ENCODE measurements around the gene ANO4. TPM values are rescaled to one million over a fixed set of nuclear protein-coding genes. Genes with fewer than 3 reads are reported as not detected.

Gene ANO4
- total and polyA plus RNA-seq, 2 donors = 0.28 to 0.89 TPM

GRCh38 chr12:100857971-100858370 is 63.4 kb downstream of the ANO4 start:
- no peaks in the 10 kb centered on the region for H3K27me3 ChIP-seq (ENCODE audit: control insufficient read depth in 2 of 2, insufficient read depth in 1 of 2, low read length in 1 of 2)
- no peak overlapping the region for H3K27ac ChIP-seq (ENCODE audit: low read depth in 1 of 2, low read length in 1 of 2)
- H3K4me3 ChIP-seq (ENCODE audit: low read length in 2 of 2) = no peak overlapping the region
- H3K36me3 ChIP-seq (ENCODE audit: control insufficient read depth in 2 of 2, insufficient read depth in 2 of 2, low read length in 1 of 2) = no peaks in the 10 kb centered on the region
- no peaks in the 10 kb centered on the region for H3K4me1 ChIP-seq (ENCODE audit: control insufficient read depth in 2 of 2, insufficient read depth in 2 of 2, low read length in 2 of 2)
- no peak for DNase-seq (ENCODE audit: low read depth in 6 of 9, low spot score in 9 of 9)
- 94% methylated on average over 1 of the region's 1 CpG for WGBS
- no peaks in the 10 kb centered on the region for H3K9me3 ChIP-seq (ENCODE audit: control insufficient read depth in 2 of 2, insufficient read depth in 1 of 2, low read length in 1 of 2)

- DNase-seq (ENCODE audit: low read depth in 6 of 9, low spot score in 9 of 9) = no peak
- 50% methylated on average over 1 of the region's 1 CpG for WGBS
- no peaks in the 10 kb centered on the region for H3K9me3 ChIP-seq (ENCODE audit: control insufficient read depth in 2 of 2, insufficient read depth in 1 of 2, low read length in 1 of 2)
- H3K27me3 ChIP-seq (ENCODE audit: control insufficient read depth in 2 of 2, insufficient read depth in 1 of 2, low read length in 1 of 2) = no peaks in the 10 kb centered on the region
- H3K36me3 ChIP-seq (ENCODE audit: control insufficient read depth in 2 of 2, insufficient read depth in 2 of 2, low read length in 1 of 2) = no peaks in the 10 kb centered on the region
- H3K27ac ChIP-seq (ENCODE audit: low read depth in 1 of 2, low read length in 1 of 2) = no peak overlapping the region
- no peaks in the 10 kb centered on the region for H3K4me1 ChIP-seq (ENCODE audit: control insufficient read depth in 2 of 2, insufficient read depth in 2 of 2, low read length in 2 of 2)
- H3K4me3 ChIP-seq (ENCODE audit: low read length in 2 of 2) = no peak overlapping the region
Measured at GRCh38 chr12:100858656-100859055, 64.1 kb downstream of the ANO4 start.

- no peaks in the 10 kb centered on the region for H3K27me3 ChIP-seq (ENCODE audit: control insufficient read depth in 2 of 2, insufficient read depth in 1 of 2, low read length in 1 of 2)
- 94% methylated on average over 5 of the region's 5 CpGs for WGBS
- DNase-seq (ENCODE audit: low read depth in 6 of 9, low spot score in 9 of 9) = no peak
- H3K9me3 ChIP-seq (ENCODE audit: control insufficient read depth in 2 of 2, insufficient read depth in 1 of 2, low read length in 1 of 2) = no peaks in the 10 kb centered on the region
- H3K27ac ChIP-seq (ENCODE audit: low read depth in 1 of 2, low read length in 1 of 2) = no peak overlapping the region
- H3K4me3 ChIP-seq (ENCODE audit: low read length in 2 of 2) = no peak overlapping the region
- H3K4me1 ChIP-seq (ENCODE audit: control insufficient read depth in 2 of 2, insufficient read depth in 2 of 2, low read length in 2 of 2) = no peaks in the 10 kb centered on the region
- H3K36me3 ChIP-seq (ENCODE audit: control insufficient read depth in 2 of 2, insufficient read depth in 2 of 2, low read length in 1 of 2) = no peaks in the 10 kb centered on the region
Measured at GRCh38 chr12:100859063-100859627, 64.6 kb downstream of the ANO4 start.

GRCh38 chr12:100860611-100861010 is 66.0 kb downstream of the ANO4 start:
- Histone ChIP-seq H3K4me3 (ENCODE audit: low read length in 2 of 2) (no peak overlapping the region), H3K4me1 (ENCODE audit: control insufficient read depth in 2 of 2, insufficient read depth in 2 of 2, low read length in 2 of 2) (no peaks in the 10 kb centered on the region), H3K27me3 (ENCODE audit: control insufficient read depth in 2 of 2, insufficient read depth in 1 of 2, low read length in 1 of 2) (no peaks in the 10 kb centered on the region), H3K9me3 (ENCODE audit: control insufficient read depth in 2 of 2, insufficient read depth in 1 of 2, low read length in 1 of 2) (no peaks in the 10 kb centered on the region), H3K36me3 (ENCODE audit: control insufficient read depth in 2 of 2, insufficient read depth in 2 of 2, low read length in 1 of 2) (no peaks in the 10 kb centered on the region), H3K27ac (ENCODE audit: low read depth in 1 of 2, low read length in 1 of 2) (no peak overlapping the region)
- no peak for DNase-seq (ENCODE audit: low read depth in 6 of 9, low spot score in 9 of 9)
- WGBS = 95% methylated on average over 8 of the region's 8 CpGs

- WGBS = 59% methylated on average over 4 of the region's 4 CpGs
Measured at GRCh38 chr12:100862676-100863075, 68.1 kb downstream of the ANO4 start.

GRCh38 chr12:100864366-100864765 is 69.8 kb downstream of the ANO4 start:
- no peaks in the 10 kb centered on the region for H3K9me3 ChIP-seq (ENCODE audit: control insufficient read depth in 2 of 2, insufficient read depth in 1 of 2, low read length in 1 of 2)
- DNase-seq (ENCODE audit: low read depth in 6 of 9, low spot score in 9 of 9) = no peak
- WGBS = 77% methylated on average over 6 of the region's 6 CpGs

More at GRCh38 chr12:100862676-100863075, 68.1 kb downstream of the ANO4 start:
- H3K36me3 ChIP-seq (ENCODE audit: control insufficient read depth in 2 of 2, insufficient read depth in 2 of 2, low read length in 1 of 2) = no peaks in the 10 kb centered on the region
- no peak overlapping the region for H3K27ac ChIP-seq (ENCODE audit: low read depth in 1 of 2, low read length in 1 of 2)
- no peaks in the 10 kb centered on the region for H3K9me3 ChIP-seq (ENCODE audit: control insufficient read depth in 2 of 2, insufficient read depth in 1 of 2, low read length in 1 of 2)
- no peaks in the 10 kb centered on the region for H3K4me1 ChIP-seq (ENCODE audit: control insufficient read depth in 2 of 2, insufficient read depth in 2 of 2, low read length in 2 of 2)
- no peaks in the 10 kb centered on the region for H3K27me3 ChIP-seq (ENCODE audit: control insufficient read depth in 2 of 2, insufficient read depth in 1 of 2, low read length in 1 of 2)
- DNase-seq (ENCODE audit: low read depth in 6 of 9, low spot score in 9 of 9) = no peak
- no peak overlapping the region for H3K4me3 ChIP-seq (ENCODE audit: low read length in 2 of 2)

GRCh38 chr12:100867639-100868393 is 73.2 kb downstream of the ANO4 start:
- Histone ChIP-seq H3K36me3 (ENCODE audit: control insufficient read depth in 2 of 2, insufficient read depth in 2 of 2, low read length in 1 of 2) (no peaks in the 10 kb centered on the region), H3K27me3 (ENCODE audit: control insufficient read depth in 2 of 2, insufficient read depth in 1 of 2, low read length in 1 of 2) (no peaks in the 10 kb centered on the region), H3K27ac (ENCODE audit: low read depth in 1 of 2, low read length in 1 of 2) (no peak overlapping the region), H3K4me1 (ENCODE audit: control insufficient read depth in 2 of 2, insufficient read depth in 2 of 2, low read length in 2 of 2) (no peaks in the 10 kb centered on the region), H3K4me3 (ENCODE audit: low read length in 2 of 2) (no peak overlapping the region), H3K9me3 (ENCODE audit: control insufficient read depth in 2 of 2, insufficient read depth in 1 of 2, low read length in 1 of 2) (no peaks in the 10 kb centered on the region)
- WGBS = 87% methylated on average over 4 of the region's 4 CpGs
- no peak for DNase-seq (ENCODE audit: low read depth in 6 of 9, low spot score in 9 of 9)

More at GRCh38 chr12:100864366-100864765, 69.8 kb downstream of the ANO4 start:
- Histone ChIP-seq H3K4me3 (ENCODE audit: low read length in 2 of 2) (no peak overlapping the region), H3K27me3 (ENCODE audit: control insufficient read depth in 2 of 2, insufficient read depth in 1 of 2, low read length in 1 of 2) (no peaks in the 10 kb centered on the region), H3K27ac (ENCODE audit: low read depth in 1 of 2, low read length in 1 of 2) (no peak overlapping the region), H3K36me3 (ENCODE audit: control insufficient read depth in 2 of 2, insufficient read depth in 2 of 2, low read length in 1 of 2) (no peaks in the 10 kb centered on the region), H3K4me1 (ENCODE audit: control insufficient read depth in 2 of 2, insufficient read depth in 2 of 2, low read length in 2 of 2) (no peaks in the 10 kb centered on the region)

- Histone ChIP-seq H3K9me3 (ENCODE audit: control insufficient read depth in 2 of 2, insufficient read depth in 1 of 2, low read length in 1 of 2) (no peaks in the 10 kb centered on the region), H3K4me1 (ENCODE audit: control insufficient read depth in 2 of 2, insufficient read depth in 2 of 2, low read length in 2 of 2) (no peaks in the 10 kb centered on the region), H3K36me3 (ENCODE audit: control insufficient read depth in 2 of 2, insufficient read depth in 2 of 2, low read length in 1 of 2) (no peaks in the 10 kb centered on the region), H3K4me3 (ENCODE audit: low read length in 2 of 2) (no peak overlapping the region), H3K27me3 (ENCODE audit: control insufficient read depth in 2 of 2, insufficient read depth in 1 of 2, low read length in 1 of 2) (no peaks in the 10 kb centered on the region), H3K27ac (ENCODE audit: low read depth in 1 of 2, low read length in 1 of 2) (no peak overlapping the region)
- 98% methylated on average over 1 of the region's 1 CpG for WGBS
- no peak for DNase-seq (ENCODE audit: low read depth in 6 of 9, low spot score in 9 of 9)
Measured at GRCh38 chr12:100868487-100868886, 73.9 kb downstream of the ANO4 start.

GRCh38 chr12:100871195-100871734 is 76.7 kb downstream of the ANO4 start:
- Histone ChIP-seq H3K27ac (ENCODE audit: low read depth in 1 of 2, low read length in 1 of 2) (no peak overlapping the region), H3K27me3 (ENCODE audit: control insufficient read depth in 2 of 2, insufficient read depth in 1 of 2, low read length in 1 of 2) (no peaks in the 10 kb centered on the region), H3K4me3 (ENCODE audit: low read length in 2 of 2) (no peak overlapping the region), H3K36me3 (ENCODE audit: control insufficient read depth in 2 of 2, insufficient read depth in 2 of 2, low read length in 1 of 2) (no peaks in the 10 kb centered on the region), H3K9me3 (ENCODE audit: control insufficient read depth in 2 of 2, insufficient read depth in 1 of 2, low read length in 1 of 2) (peaks cover 0 to 4% of the 10 kb centered on the region in 2 donors), H3K4me1 (ENCODE audit: control insufficient read depth in 2 of 2, insufficient read depth in 2 of 2, low read length in 2 of 2) (no peaks in the 10 kb centered on the region)
- no peak for DNase-seq (ENCODE audit: low read depth in 6 of 9, low spot score in 9 of 9)
- WGBS = 94% methylated on average over 1 of the region's 1 CpG

Data from thymus (tissue), 11 donors.